HEK293T (cell line): ENCODE measurements around the gene FBXL2.

ENCODE experiments used
- ARNT ChIP-seq: fragments of 450-650 bp; IDR thresholded peaks from 2 replicates; pipeline ENCODE4 v1.6.1; 2017; ENCODE audit warnings: mild to moderate bottlenecking
- BHLHE40 ChIP-seq: fragments of 450-650 bp; IDR thresholded peaks from 2 replicates; pipeline ENCODE4 v1.6.1; 2016; ENCODE audit warnings: mild to moderate bottlenecking, moderate library complexity, borderline replicate concordance
- CTBP1 ChIP-seq: fragments of 450-650 bp; IDR thresholded peaks from 2 replicates; pipeline ENCODE4 v1.6.1; 2016; ENCODE audit warnings: borderline replicate concordance
- FOXK2 ChIP-seq: fragments of 450-650 bp; IDR thresholded peaks from 2 replicates; pipeline ENCODE4 v1.6.1; 2016; ENCODE audit warnings: mild to moderate bottlenecking
- FOXM1 ChIP-seq: fragments of 450-650 bp; IDR thresholded peaks from 2 replicates; pipeline ENCODE4 v1.6.1; 2017; ENCODE audit warnings: mild to moderate bottlenecking, borderline replicate concordance
- HDGF ChIP-seq: fragments of 450-650 bp; IDR thresholded peaks from 2 replicates; pipeline ENCODE4 v1.6.1; 2017; ENCODE audit warnings: antibody characterized with exemption, borderline replicate concordance
- L3MBTL2 ChIP-seq: fragments of 450-650 bp; conservative IDR thresholded peaks from 2 replicates; pipeline ENCODE4 v1.6.1; 2016; ENCODE audit warnings: mild to moderate bottlenecking
- LEF1 ChIP-seq: fragments of 450-650 bp; IDR thresholded peaks from 2 replicates; pipeline ENCODE4 v1.6.1; 2017; ENCODE audit warnings: mild to moderate bottlenecking, borderline replicate concordance
- NFRKB ChIP-seq: fragments of 450-650 bp; IDR thresholded peaks from 2 replicates; pipeline ENCODE4 v1.6.1; 2016; ENCODE audit warnings: mild to moderate bottlenecking, moderate library complexity
- PKNOX1 ChIP-seq: fragments of 450-650 bp; IDR thresholded peaks from 2 replicates; pipeline ENCODE4 v1.6.1; 2016
- SP1 ChIP-seq: fragments of 450-650 bp; IDR thresholded peaks from 2 replicates; pipeline ENCODE4 v1.6.1; 2017
- SUZ12 ChIP-seq: fragments of 450-650 bp; IDR thresholded peaks from 2 replicates; pipeline ENCODE4 v1.6.1; 2016; ENCODE audit warnings: mild to moderate bottlenecking
- TARDBP ChIP-seq: fragments of 450-650 bp; IDR thresholded peaks from 2 replicates; pipeline ENCODE4 v1.6.1; 2016
- ZNF384 ChIP-seq: fragments of 450-650 bp; IDR thresholded peaks from 2 replicates; pipeline ENCODE4 v1.6.1; 2016

- no peak for TF ChIP-seq SUZ12
- no peak for TF ChIP-seq SP1
- TF ChIP-seq BHLHE40 = no peak
- no peak for TF ChIP-seq FOXM1
- TF ChIP-seq PKNOX1 = no peak
- 0 out of 2 replicates have a peak, but pooled peaks have one; percentile 26 for TF ChIP-seq NFRKB
- no peak for TF ChIP-seq ARNT
- no peak for TF ChIP-seq L3MBTL2
- no peak for TF ChIP-seq TARDBP
- no peak for TF ChIP-seq FOXK2
- TF ChIP-seq ZNF384 = no peak
- TF ChIP-seq CTBP1 = no peak
- TF ChIP-seq LEF1 = no peak
- TF ChIP-seq HDGF = no peak
Measured at GRCh38 chr3:33426630-33427317, 149.5 kb downstream of the FBXL2 start.
